HG02884 (cell line): ENCODE data around the gene PERP.
"Not testable (repeated sequence)": the region's sequence is repeated elsewhere in the genome, so short reads cannot be mapped to it uniquely, and the experiment has no call there.

Experiments
- ATAC-seq: cut with Tn5 transposase; IDR thresholded peaks from one replicate; pipeline ENCODE4 v1.9.1; 2021; ENCODE audit warnings: mild to moderate bottlenecking, moderate library complexity; ENCODE audit not compliant: unreplicated experiment

The PERP gene

GRCh38 chr6:138105880-138106664 is 1.1 kb downstream of the PERP start:
- no peak for ATAC-seq

- ATAC-seq: no peak
Observed at GRCh38 chr6:138105446-138105845, 1.8 kb downstream of the PERP start.

DNA sequence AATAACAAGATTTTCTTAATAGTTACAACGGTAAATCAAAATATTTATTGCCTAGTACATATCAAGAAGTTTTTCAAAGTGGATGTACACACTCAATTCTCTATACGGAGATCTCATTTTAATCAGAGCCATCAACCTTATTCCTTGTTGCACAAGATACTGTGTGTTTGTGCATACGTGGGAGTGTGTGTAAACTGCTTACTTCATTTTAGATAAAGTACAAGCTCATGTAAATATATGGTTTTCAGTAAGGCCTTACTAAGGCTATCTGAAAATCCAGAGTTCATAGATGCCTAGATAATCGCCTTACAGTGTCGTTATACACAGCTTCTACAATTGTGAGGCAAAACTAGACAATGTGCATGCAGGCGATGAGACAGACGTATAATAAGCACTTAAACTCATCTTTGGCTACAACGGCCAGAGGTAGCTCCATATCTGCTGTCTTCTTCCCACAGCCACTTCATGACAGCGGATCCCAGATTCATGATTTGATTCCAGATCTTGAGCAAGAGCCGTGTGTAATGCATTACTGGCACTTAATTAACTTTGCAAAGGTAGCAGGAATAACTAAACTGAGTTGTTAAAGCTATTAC is 2.5 kb downstream of the PERP start:
- ATAC-seq: no peak

GRCh38 chr6:138103871-138104270 is 3.3 kb downstream of the PERP start:
- ATAC-seq: no peak

- ATAC-seq: no peak
Observed at GRCh38 chr6:138101946-138102731, 5.1 kb downstream of the PERP start.

- ATAC-seq: no peak
Observed at GRCh38 chr6:138099832-138100231, 7.4 kb downstream of the PERP start.

DNA sequence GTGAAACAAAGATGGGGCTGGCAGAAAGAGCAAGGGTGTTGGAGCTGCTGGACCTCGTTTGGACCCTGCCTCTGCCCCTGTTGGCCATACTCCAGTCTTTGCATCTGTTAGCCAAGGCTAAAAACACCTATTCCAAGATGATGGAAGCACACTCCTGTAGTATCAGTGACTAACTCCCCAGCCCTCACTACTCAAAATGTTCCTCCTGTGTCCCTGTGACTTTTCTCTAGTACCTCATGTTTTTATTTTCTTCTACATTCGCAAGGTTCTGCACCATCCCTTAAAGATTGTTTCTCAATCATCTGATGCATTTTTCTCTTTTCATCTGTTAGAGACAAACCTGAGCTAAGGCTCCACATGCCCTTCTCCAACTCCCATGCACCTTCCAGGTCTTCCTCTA is 8.9 kb downstream of the PERP start:
- no peak for ATAC-seq

DNA sequence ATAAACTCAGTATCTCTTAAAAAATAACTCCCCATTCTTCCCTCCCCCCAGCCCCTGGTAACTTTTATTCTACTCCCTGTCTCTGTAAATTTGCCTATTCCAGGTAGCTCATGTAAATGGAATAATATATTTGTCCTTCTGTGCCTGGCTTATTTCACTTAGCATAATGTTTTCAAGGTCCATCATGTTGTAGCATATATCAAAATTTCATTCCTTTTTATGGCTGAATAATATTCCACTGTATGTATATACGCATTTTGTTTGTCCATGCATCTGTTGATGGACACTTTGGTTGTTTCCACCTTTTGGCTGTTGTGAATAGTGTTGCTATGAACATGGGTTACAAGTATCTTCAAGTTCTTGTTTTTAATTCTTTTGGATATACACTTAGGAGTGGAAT is 13.0 kb downstream of the PERP start:
- ATAC-seq: no peak

DNA sequence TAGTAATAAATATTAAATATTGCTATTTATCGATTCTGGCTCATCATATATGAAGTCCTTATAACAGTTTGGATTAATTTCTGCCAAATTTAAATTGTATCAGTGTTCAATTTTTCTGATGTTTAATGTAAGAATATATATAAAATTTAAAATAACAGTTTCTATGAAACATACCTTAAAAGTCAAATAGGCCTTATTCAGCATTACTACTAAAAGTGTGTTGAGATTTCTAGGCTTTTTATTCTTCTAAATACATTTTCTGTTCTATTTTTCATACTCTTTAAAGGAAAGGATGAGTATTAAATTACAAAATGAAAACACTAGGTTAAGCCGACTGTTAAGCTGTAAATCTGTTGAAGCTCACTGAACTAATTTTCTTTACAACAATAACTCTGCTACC is 13.6 kb downstream of the PERP start:
- no peak for ATAC-seq

- ATAC-seq: no peak
Observed at GRCh38 chr6:138092686-138093085, 14.5 kb downstream of the PERP start.

DNA sequence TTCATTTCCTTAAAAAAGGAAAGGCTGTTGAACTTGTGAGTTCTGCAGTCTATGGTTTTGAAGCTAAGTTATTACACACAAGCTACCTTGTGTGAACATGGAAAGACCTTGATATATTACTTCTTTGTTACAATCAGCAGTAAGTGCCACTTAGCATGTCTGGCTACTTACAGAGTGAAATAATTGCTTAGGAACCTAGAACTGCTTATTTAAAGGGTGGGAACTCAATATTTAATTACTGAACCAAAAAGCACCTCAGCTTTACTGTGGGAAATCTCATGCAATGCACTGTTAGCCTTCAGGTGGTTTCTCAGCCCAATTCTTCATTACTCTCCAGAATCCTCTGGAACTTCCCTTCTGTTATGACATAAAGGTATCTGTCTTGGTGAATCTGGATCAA is 17.9 kb downstream of the PERP start:
- no peak for ATAC-seq

- ATAC-seq: no peak
Observed at GRCh38 chr6:138088326-138088762, 18.9 kb downstream of the PERP start.

GRCh38 chr6:138087593-138088325 is 19.5 kb downstream of the PERP start:
- ATAC-seq: no peak

GRCh38 chr6:138086573-138087196 is 20.5 kb downstream of the PERP start:
- no peak for ATAC-seq

DNA sequence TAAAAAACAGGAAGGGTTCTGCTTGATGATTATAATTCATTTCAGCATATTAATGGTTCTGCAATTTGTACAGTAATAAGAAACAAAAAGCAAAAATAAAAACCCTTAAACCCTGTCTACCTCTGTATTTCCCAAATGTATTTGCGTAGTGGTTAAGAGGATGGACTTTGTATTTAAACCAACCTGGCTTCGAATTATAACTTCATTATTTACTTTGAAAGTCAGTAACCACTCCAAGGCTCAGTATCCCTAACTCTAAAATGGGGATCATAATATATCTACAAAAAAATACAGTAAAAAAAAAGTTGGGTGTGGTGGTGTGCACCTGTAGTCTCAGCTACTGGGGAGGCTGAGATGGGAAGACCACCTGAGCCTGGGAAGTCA is 21.4 kb downstream of the PERP start:
- ATAC-seq: no peak

DNA sequence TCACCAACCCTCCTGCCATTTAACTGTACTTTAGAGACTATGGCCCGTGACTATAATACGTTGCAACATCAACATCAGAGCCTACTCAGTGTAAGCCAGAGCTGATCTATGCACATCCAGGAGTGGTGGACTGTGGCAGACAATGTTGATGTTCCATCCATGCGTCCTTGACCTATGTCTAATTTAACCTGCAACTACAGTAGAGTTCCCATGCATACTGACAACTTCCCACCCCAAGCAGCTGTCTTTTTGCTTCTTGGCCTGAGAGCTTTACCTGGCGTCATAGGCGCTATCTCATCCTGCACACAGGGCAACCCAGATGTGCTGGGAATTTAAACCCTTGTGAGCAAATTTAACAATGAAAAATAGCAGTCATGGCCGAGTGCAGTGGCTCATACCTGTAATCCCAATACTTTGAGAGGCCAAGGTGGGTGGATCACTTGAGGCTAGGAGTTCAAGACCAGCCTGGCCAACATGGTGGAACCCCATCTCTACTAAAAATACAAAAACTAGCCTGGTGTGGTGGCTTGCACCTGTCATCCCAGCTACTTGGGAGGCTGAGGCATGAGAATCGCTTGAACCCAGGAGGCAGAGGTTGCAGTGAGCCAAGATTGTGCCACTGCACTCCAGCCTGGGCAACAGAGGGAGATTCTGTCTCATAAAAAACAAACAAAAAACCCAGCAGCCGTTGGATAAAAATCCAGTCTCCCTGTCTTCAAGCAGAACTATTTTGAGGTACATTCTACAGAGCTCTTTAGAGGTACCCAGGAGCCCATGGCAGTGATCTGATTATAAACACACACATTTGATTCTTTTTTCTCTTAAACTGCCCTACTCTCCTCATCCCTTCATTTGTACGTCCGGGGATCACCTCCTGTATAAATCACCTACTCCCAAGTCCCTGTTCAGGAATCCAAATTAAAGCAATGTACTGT is 22.0 kb downstream of the PERP start:
- no peak for ATAC-seq

DNA sequence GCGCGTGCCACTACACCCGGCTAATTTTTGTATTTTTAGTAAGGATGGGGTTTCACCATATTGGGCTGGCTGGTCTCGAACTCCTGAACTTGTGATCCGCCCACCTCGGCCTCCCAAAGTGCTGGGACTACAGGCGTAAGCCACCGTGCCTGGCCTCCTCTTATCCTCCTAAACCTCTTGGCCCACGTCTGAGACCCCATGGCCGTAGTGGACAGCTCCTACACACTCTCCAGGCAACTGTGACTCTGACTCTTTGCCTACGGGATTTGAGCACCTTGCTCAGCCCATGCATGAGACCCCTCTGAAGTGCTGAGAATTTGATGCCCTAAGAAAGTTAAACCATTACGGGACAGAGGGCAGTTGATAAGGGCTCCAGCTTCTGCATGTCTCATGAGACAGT is 25.0 kb downstream of the PERP start:
- ATAC-seq: no peak

- not testable (repeated sequence) for ATAC-seq
Observed at GRCh38 chr6:138079556-138079955, 27.7 kb downstream of the PERP start.

GRCh38 chr6:138078491-138078890 is 28.7 kb downstream of the PERP start:
- no peak for ATAC-seq

- ATAC-seq: no peak
Observed at GRCh38 chr6:138073264-138073663, 34.0 kb downstream of the PERP start.
